AG08396 (cell line): ENCODE measurements around the gene PLTP.

Experiments used
- DNase-seq: peaks from one replicate; pipeline ENCODE4 v3.0.0; 2012; ENCODE audit warnings: low spot score, mixed read lengths

PLTP gene

GRCh38 chr20:45873409-45874103 is 38.4 kb downstream of the PLTP start:
- DNase-seq, result no peak

GRCh38 chr20:45872626-45873025 is 39.3 kb downstream of the PLTP start:
- DNase-seq, result no peak

GRCh38 chr20:45867819-45868176 is 44.2 kb downstream of the PLTP start:
- DNase-seq, result peak; percentile 68

DNA sequence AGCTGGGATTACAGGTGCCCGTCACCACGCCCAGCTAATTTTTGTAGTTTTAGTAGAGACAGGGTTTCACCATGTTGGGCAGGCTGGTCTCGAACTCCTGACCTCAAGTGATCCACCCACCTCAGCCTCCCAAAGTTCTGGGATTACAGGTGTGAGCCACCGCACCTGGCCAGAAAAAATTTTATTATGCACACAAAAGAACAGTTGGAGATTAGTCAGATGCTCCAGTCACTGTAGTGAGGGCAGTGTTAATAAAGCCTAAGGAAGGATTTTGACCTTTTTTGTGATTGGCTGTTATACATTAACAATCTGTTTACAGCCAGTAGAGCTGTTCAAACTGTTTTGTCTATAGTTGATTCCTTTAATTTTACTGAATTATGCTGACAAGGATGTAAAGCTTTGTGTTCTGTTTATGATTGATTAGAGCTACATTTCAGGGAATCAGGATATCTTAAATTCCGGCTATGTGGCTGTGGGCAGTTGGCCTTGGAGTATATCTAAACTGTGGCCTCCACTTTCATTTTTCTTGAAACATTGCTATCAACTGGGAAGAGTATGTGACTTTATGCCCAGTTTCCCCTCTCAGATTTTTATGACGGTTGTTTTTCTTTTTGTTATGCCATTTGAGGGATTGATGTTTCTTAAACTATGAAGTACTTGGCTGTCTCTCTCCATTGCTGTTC is 44.7 kb downstream of the PLTP start:
- DNase-seq, result no peak

DNA sequence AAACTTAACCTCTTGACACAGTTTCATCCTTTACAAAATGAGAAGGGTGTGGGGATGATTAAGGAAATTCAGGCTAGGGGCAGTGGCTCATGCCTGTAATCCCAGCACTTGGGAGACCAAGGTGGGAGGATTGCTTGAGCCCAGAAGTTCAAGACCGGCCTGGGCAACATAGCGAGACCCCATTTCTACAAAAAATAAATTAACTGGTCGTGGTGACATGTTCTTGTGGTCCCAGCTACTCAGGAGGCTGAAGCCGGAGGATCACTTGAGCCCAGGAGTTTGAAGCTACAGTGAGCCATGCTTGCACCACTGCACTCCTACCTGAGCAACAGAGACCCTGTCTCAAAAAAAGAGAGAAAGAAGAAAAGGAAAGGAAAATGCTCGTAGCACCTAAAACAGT is 45.5 kb downstream of the PLTP start:
- DNase-seq, result no peak

DNA sequence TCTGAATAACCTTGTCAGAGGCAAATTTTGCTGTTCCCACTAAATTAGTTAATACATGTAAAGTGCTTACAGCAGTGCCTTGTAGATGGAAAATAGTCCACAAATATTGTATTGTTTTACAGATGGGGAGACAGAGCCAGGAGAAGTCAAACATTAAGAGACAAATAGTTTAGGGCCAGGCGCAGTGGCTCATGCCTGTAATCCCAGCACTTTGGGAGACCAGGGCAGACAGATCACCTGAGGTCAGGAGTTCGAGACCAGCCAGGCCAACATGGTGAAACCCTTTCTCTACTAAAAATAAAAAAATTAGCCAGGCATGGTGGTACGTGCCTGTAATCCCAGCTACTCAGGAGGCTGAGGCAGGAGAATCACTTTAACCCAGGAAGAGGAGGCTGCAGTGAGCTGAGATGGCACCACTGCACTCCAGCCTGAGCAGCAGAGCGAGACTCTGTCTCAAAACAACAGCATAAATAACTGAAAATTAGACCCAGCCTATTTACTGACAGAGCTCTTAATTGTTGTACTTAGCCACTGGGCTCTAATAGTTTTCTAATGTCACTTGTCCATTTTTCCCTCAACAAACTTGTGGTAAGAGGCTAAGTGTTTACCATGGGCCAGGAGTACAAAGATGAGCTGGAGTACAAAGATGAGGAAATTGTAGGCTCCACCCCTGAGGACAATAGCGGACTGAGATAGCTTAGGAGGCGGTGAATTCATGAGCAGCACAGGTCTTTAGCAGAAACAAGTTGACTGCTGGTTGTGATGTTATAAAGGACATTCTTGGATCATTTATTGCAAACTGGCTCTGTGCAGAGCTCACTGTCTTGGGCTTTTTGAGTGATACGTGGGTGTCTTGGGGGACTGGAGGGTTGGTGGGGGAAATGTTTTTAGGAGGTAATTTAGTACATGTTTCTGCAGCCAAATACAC is 48.1 kb downstream of the PLTP start:
- DNase-seq, result no peak

DNA sequence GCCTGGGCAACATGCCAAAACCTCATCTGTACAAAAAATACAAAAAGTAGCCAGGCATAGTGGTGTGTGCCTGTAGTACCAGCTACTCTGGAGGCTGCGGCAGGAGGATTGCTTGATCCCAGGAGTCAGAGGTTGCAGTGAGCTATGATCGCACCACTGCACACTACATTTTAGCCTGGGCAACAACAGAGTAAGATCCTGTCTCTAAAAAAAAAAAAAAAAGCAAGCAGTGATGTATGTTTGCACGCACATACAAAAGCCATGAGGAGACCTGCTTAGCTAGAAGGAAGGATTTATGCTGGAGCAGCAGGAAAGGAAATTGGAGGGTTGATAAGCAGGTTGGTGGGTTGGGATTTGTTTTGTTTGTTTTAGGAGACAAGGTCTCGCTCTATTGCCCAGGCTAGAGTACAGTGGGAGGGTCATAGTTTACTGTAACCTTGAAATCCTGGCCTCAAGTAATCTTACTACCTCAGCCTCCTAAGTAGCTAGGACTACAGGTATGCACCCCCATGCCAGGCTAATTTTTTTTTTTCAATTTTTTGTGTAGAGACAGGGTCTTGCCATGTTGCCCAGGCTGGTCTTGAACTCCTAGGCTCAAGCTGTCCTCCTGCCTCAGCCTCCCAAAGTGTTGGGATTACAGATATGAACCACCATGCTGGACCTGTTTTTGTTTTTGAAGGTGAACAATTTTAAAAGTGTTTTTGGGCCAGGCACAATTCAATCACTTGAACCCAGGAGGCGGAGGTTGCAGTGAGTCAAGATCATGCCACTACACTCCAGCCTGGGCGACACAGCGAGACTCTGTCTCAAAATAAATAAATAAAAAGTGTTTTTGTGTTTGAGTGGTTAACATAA is 50.5 kb downstream of the PLTP start:
- no peak for DNase-seq

DNA sequence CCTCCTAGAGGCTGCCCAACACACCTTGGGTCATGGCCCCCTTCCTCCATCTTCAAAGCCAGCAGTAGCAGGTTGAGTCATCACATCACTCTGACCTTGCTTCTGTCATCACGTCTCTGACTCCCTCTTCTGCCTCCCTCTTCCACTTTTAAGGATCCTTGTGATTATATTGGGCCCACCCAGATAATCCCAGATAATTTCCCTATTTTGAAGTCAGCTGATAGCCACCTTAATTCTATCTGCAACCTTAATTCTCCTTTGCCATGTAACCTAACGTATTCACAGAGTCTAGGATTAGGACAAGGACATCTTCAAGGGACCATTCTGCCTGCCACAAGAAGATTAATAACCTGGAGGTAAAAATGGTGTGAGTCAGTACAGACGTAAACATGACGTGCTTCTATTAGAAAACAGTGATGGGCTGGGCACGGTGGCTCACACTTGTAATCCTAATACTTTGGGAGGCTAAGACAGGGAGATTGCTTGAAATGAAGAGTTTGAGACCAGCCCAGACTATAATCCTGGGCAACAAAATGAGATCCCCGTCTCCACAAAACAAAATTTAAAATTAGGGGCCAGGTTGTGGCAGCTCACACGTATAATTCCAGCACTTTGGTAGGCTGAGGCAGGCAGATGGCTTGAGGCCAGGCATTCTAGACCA is 51.3 kb downstream of the PLTP start:
- DNase-seq, result no peak

- DNase-seq, result no peak
Observed at GRCh38 chr20:45859916-45860315, 52.0 kb downstream of the PLTP start.

DNA sequence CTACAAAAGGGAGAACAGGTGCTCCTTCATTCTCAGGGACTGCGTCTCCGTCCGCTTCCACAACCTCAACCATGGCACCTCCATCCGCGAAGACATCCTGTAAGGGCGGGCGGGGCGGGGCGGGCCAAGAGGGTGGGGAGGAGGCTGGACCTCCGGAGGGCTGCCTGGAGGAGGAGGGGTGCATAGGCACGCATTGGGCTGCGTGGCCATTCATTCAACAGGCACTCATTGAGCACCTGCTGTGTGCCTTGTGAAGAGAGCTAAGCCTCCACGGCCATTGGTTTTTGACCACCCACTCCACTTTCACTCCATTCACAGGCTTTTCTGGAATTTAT is 54.1 kb downstream of the PLTP start:
- DNase-seq, result no peak

DNA sequence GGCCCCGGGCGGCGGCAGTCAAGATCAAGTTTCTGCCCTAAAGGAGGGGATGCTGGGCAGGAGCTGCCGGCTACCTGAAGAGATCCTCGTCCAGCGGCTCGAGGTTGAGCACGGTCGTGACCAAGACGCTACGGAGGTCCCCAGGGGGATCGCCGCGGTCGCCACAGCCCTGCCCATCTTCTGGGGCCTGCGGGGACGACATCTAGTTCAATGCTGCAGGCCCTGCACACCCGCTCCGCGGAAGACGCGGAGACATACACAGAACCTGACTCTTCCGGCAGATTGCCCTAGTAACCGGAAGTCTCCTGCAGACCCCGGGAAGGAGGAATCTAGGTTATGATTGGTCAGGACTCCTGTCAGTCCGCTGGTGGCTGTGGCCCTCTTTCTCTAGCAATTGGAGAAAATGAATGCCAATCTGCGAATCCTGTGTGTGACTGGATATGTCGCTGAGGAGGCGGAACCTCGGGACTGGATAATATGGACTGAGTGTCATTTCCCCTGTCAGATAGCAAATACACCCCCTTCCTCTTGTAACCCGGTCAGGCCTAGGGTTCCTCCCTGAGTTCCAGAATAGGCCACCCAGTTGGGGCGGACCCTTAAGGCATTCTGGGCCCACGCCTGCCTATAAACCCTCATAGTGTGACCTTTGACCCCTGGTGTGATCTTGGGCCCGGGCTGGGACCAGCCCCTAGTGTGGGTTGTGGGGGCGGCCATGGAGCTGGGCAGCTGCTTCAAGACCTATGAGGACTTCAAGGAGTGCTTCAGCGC is 54.7 kb downstream of the PLTP start, which contains the start of the genes ACOT8 and ZSWIM3:
Gene ACOT8 (minus strand): TSS at position 279 of the 768 bp plus-strand sequence. CDS start 77 bp downstream, at position 202.
Gene ZSWIM3 (plus strand): TSS at position 501 of the 768 bp plus-strand sequence. CDS start 212 bp downstream, at position 713.
- DNase-seq, result peak; percentile 99

- no peak for DNase-seq
Observed at GRCh38 chr20:45853484-45853883, 58.5 kb downstream of the PLTP start.

DNA sequence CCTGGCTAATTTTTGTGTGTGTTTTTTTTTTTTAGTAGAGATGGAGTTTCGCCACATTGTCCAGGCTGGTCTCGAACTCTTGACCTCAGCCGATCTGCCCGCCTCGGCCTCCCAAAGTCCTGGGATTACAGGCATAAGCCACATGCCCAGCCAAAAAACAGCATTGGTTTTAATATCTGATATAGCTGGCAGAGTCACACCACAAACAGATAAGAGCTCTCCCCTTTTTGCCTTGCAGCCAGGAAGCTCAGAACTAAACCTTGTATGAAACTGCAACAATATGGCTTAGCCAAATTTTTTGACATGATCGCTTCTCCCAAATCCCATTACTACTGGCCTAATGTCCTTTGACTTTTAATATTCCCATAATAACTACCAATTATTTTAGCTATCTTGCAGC is 59.6 kb downstream of the PLTP start:
- no peak for DNase-seq

- no peak for DNase-seq
Observed at GRCh38 chr20:45851501-45851900, 60.5 kb downstream of the PLTP start.

DNA sequence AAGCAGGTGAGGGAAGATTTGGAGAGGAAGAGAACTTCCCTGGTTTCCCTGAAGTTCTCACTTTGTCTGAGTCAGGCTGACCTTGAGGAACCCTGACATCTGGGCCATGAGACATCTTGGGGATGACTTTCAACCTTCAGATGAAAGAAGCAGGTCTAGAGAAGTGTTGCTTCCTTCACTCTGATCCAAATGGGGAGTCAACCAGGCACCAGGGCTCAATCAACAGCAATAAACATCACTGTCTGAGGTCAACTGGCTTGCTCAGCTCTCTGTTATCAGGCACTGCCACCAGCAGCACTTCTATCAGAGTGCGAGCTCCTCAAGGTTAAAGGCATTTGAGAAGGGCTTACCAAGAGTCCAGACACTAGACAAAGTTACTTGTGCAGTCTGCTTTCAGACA is 61.0 kb downstream of the PLTP start:
- no peak for DNase-seq

DNA sequence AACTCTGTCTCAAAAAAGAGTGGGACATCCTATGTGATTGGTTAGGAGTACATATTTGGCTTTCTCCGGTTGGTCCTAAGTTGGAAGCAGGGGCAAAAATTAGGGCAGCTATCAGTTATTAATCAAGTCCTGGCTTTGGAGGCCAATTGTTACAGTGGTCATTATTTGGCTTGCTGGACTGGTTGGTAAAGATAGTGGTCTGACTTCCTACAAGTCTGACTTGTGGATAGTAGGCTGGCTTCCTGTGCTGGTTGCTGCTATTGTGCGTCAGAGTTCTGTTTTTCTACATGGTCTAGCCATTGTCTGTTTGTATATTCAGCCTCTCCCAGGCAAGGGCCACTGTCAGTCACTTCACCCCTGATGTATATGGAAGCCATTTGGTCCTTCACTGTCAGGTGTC is 61.7 kb downstream of the PLTP start:
- no peak for DNase-seq

DNA sequence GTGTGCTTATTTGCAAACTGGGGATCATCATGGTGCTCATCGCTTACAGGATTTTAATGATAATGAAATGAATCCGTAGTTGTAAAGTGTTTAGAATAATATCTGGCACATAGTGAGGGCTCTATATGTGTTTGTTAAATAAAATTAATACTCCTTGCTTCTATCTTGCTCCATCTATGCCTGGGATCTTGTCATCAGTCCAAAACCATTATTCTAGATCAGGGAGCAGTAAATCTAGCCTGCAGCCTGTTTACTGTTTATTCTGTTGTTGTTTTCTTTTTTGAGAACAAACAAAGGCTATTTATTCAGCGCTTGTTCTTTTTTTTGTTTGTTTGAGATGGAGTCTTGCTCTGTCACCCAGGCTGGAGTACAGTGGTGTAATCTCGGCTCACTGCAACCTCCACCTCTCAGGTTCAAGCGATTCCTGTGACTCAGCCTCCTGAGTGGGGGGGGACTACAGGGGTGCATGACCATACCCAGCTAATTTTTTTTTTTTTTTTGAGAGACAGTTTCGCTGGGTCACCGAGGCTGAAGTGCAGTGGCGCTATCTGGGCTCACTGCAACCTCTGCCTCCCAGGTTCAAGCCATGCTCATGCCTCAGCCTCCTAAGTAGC is 62.9 kb downstream of the PLTP start:
- DNase-seq, result no peak
